Adrenal gland (tissue), 5 donors: ENCODE results near the gene HPS3.

Experiments used
- POLR2A ChIP-seq, 2 donors: fragments of 450-650 bp; IDR thresholded peaks; one replicate each; pipeline ENCODE4 v1.6.1; 2017; ENCODE audit warnings: antibody characterized with exemption in 2 of 2, mild to moderate bottlenecking in 2 of 2, moderate library complexity in 1 of 2
- TF ChIP-seq, protein P1 (sequence below), 6 experiments: fragments of 450-650 bp in 4 of 6; fragments of 200-600 bp in 2 of 6; sonication (generic) in 1 of 6; IDR thresholded peaks; 1 replicate in 5 of 6; 2 replicates in 1 of 6; pipeline versions ENCODE4 v1.5.1 to v1.8.0; 2016 to 2021; ENCODE audit warnings: antibody characterized with exemption in 6 of 6, mild to moderate bottlenecking in 2 of 6, moderate library complexity in 1 of 6
- donor health status: DM: no; HTN: no; CAD: no.

DNA sequence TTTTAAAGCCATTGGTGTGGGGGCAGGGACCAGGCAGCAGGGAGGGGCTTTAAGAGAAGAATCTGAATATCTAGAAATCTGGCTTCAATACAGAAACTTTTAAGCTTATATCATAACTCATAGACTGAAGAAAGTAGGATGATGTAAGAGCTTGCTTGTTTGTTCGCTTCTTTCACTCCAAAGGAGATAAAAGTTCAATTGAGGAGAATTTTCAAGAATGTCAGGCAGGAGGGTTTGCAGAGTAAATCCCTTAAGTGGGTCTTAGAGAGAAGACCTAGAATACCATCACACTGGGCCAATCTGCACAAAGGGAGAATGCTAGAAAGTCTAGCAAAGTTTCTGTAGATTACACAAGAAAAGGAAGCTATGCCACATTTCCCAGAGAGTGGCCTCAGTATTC is 39.0 kb upstream of the HPS3 start:
- TF ChIP-seq, protein P1, sequence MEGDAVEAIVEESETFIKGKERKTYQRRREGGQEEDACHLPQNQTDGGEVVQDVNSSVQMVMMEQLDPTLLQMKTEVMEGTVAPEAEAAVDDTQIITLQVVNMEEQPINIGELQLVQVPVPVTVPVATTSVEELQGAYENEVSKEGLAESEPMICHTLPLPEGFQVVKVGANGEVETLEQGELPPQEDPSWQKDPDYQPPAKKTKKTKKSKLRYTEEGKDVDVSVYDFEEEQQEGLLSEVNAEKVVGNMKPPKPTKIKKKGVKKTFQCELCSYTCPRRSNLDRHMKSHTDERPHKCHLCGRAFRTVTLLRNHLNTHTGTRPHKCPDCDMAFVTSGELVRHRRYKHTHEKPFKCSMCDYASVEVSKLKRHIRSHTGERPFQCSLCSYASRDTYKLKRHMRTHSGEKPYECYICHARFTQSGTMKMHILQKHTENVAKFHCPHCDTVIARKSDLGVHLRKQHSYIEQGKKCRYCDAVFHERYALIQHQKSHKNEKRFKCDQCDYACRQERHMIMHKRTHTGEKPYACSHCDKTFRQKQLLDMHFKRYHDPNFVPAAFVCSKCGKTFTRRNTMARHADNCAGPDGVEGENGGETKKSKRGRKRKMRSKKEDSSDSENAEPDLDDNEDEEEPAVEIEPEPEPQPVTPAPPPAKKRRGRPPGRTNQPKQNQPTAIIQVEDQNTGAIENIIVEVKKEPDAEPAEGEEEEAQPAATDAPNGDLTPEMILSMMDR (IDR thresholded peaks at IDR 0.05): no peak
- no peak for TF ChIP-seq POLR2A (IDR thresholded peaks at IDR 0.05)
